K562 (cell line): ENCODE results near the gene TBX6. TPM values are rescaled to one million over a fixed set of nuclear protein-coding genes. Genes with fewer than 3 reads are reported as not detected.

Experiments
- DNMT1 ChIP-seq: fragments of 450-650 bp; IDR thresholded peaks from 2 replicates; pipeline ENCODE4 v1.6.1; 2016; ENCODE audit warnings: antibody characterized with exemption, mild to moderate bottlenecking
- E2F3 ChIP-seq: fragments of 250-450 bp; sonication (Bioruptor Pico); IDR thresholded peaks from 2 replicates; pipeline ENCODE4 v1.4.0; 2020; ENCODE audit warnings: mild to moderate bottlenecking
- FOXA3 ChIP-seq, 2 experiments: fragments of 450-650 bp in 1 of 2; sonication (generic) in 1 of 2; formaldehyde crosslinking; IDR thresholded peaks in 1 of 2; conservative IDR thresholded peaks in 1 of 2; 2 replicates each; pipeline versions ENCODE4 v1.4.0 to v1.8.0; 2020 to 2022; ENCODE audit warnings: mild to moderate bottlenecking in 2 of 2, missing genetic modification reagents in 1 of 2
- HNRNPK ChIP-seq: fragments of 200-400 bp; formaldehyde crosslinking; IDR thresholded peaks from one replicate; pipeline ENCODE4 v1.6.1; 2018; ENCODE audit warnings: mild to moderate bottlenecking, low read depth, low read length; ENCODE audit not compliant: poor library complexity, severe bottlenecking
- NR2C2 ChIP-seq, 2 experiments: fragments of 200-800 bp in 1 of 2; sonication (Bioruptor generic) in 1 of 2; sonication (generic) in 1 of 2; formaldehyde crosslinking in 1 of 2; IDR thresholded peaks; 2 replicates each; pipeline versions ENCODE4 v1.6.1 to v1.8.0; 2016 to 2022; ENCODE audit warnings: mild to moderate bottlenecking in 1 of 2, missing compliant biosample characterization in 1 of 2, missing genetic modification characterization in 1 of 2, missing genetic modification reagents in 1 of 2
- NR3C1 ChIP-seq: sonication (generic); formaldehyde crosslinking; IDR thresholded peaks from 2 replicates; pipeline ENCODE4 v1.8.1; 2022; ENCODE audit warnings: missing genetic modification reagents
- TEAD1 ChIP-seq, 2 experiments: fragments of 450-650 bp in 1 of 2; sonication (generic) in 1 of 2; formaldehyde crosslinking; IDR thresholded peaks; 2 replicates each; pipeline versions ENCODE4 v1.4.0 to v1.8.0; 2020 to 2022; ENCODE audit warnings: mild to moderate bottlenecking in 2 of 2, missing genetic modification reagents in 1 of 2
- XRCC3 ChIP-seq: fragments of 450-650 bp; IDR thresholded peaks from 2 replicates; pipeline ENCODE4 v1.6.1; 2017; ENCODE audit warnings: mild to moderate bottlenecking, moderate library complexity
- ZFPM2 ChIP-seq: fragments of 250-450 bp; sonication (Bioruptor Pico); IDR thresholded peaks from 2 replicates; pipeline ENCODE4 v1.5.1; 2022; ENCODE audit warnings: mild to moderate bottlenecking
- ZNF274 ChIP-seq: IDR thresholded peaks from 2 replicates; pipeline ENCODE4 v1.6.1; 2011; ENCODE audit warnings: low read depth, mild to moderate bottlenecking, low read length, moderate library complexity, borderline replicate concordance
- ZNF41 ChIP-seq: fragments of 250-450 bp; sonication (Bioruptor Pico); conservative IDR thresholded peaks from 2 replicates; pipeline ENCODE4 v1.4.0; 2020; ENCODE audit warnings: mild to moderate bottlenecking
- ZNF445 ChIP-seq: fragments of 250-450 bp; sonication (Bioruptor Pico); IDR thresholded peaks from 2 replicates; pipeline ENCODE4 v1.4.0; 2020; ENCODE audit warnings: low read depth, mild to moderate bottlenecking, moderate library complexity
- ZNF561 ChIP-seq: fragments of 450-650 bp; formaldehyde crosslinking; conservative IDR thresholded peaks from 2 replicates; pipeline ENCODE4 v1.4.0; 2020; ENCODE audit warnings: mild to moderate bottlenecking, moderate library complexity
- ZNF696 ChIP-seq: fragments of 250-450 bp; sonication (Bioruptor Pico); conservative IDR thresholded peaks from 2 replicates; pipeline ENCODE4 v1.4.0; 2020; ENCODE audit warnings: mild to moderate bottlenecking, moderate library complexity
- polyA plus RNA-seq, 8 experiments: library from polyadenylated mRNA; depleted of rRNA in 4 of 8; stranded (reverse) in 5 of 8; unstranded in 3 of 8; fragments of >200 nt; fragmentation: Nextera tagmentation in 2 of 8; fragmentation: Illumina TruSeq in 1 of 8; extraction: Ambion mirVana in 2 of 8; extraction: Trizol in 1 of 8; gene quantifications; 2 replicates each; pipeline versions ENCODE4 v1.2.1 to v1.2.3, GENCODE V29; 2011 to 2014; ENCODE audit warnings: inconsistent platforms in 1 of 8, missing spikeins in 1 of 8
- total RNA-seq, 7 experiments: library from RNA; depleted of rRNA in 6 of 7; stranded (reverse); fragments of >200 nt in 6 of 7; fragmentation: Illumina TruSeq in 2 of 7; extraction: Trizol in 2 of 7; gene quantifications; 2 replicates each; pipeline versions ENCODE4 v1.2.1 to v1.2.3, GENCODE V29; 2011 to 2021; ENCODE audit warnings: low replicate concordance in 1 of 7
- TF ChIP-seq, protein P1 (sequence below): fragments of 450-650 bp; IDR thresholded peaks from 2 replicates; pipeline ENCODE4 v1.6.1; 2017; ENCODE audit warnings: antibody characterized with exemption, mild to moderate bottlenecking
- TF ChIP-seq, protein P2 (sequence below): fragments of 250-450 bp; sonication (Bioruptor Pico); IDR thresholded peaks from 2 replicates; pipeline ENCODE4 v1.9.0; 2021; ENCODE audit warnings: mild to moderate bottlenecking, inconsistent platforms
- TF ChIP-seq, protein P3 (sequence below), 3 experiments: fragments of 200-800 bp in 1 of 3; sonication (Bioruptor generic) in 1 of 3; sonication (generic) in 1 of 3; formaldehyde crosslinking in 1 of 3; IDR thresholded peaks; 2 replicates each; pipeline versions ENCODE4 v1.6.1 to v1.8.0; 2016 to 2022; ENCODE audit warnings: mild to moderate bottlenecking in 2 of 3, missing compliant biosample characterization in 2 of 3, missing genetic modification characterization in 2 of 3, missing genetic modification reagents in 1 of 3

TBX6 gene
- total and polyA plus RNA-seq, 9 of the 15 experiments (the other 6 are each of a cell fraction or from before 2014, with no cell fraction given): 0.07 to 0.58 (median 0.11) TPM; not detected in 2

DNA sequence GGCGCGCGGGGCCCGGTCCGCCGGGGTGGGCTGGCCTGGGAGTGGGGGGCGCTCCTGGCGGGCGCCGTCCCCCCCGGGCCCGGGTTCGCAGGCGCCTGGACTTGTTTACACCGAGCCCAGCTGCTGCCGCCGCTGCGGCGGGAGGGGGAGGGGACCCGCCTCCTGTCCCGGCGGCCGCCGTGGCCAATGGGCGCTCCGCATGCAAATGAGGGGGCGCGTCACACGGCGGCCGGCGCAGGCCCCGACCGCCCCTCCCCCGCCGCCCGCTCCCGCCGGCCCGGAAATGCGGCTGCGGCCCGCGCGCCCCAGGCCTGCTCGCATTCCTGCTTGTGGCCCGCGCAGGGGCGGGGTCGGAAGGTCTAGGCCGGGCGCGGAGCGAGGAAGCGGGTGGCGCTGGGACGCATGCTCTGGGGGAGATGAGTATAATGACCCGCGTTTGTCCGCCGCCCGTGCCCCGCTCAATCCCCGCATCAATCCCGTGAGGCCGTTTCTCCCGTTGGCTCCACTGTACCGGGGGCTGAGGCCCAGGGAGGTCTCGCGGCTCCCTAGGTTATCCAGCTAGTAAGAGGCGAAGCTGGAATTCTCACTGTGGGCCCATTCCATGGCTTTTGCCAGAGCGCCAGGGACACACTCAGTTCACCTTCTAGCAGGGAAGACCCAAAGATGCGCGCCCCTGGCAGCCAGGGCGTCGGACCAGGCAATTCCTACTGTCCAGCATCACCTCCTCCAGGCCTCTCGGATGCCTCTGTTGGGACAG lies 4.6 kb upstream of the TBX6 start, which contains the start of gene YPEL3 (continued):
- TF ChIP-seq, protein P1, sequence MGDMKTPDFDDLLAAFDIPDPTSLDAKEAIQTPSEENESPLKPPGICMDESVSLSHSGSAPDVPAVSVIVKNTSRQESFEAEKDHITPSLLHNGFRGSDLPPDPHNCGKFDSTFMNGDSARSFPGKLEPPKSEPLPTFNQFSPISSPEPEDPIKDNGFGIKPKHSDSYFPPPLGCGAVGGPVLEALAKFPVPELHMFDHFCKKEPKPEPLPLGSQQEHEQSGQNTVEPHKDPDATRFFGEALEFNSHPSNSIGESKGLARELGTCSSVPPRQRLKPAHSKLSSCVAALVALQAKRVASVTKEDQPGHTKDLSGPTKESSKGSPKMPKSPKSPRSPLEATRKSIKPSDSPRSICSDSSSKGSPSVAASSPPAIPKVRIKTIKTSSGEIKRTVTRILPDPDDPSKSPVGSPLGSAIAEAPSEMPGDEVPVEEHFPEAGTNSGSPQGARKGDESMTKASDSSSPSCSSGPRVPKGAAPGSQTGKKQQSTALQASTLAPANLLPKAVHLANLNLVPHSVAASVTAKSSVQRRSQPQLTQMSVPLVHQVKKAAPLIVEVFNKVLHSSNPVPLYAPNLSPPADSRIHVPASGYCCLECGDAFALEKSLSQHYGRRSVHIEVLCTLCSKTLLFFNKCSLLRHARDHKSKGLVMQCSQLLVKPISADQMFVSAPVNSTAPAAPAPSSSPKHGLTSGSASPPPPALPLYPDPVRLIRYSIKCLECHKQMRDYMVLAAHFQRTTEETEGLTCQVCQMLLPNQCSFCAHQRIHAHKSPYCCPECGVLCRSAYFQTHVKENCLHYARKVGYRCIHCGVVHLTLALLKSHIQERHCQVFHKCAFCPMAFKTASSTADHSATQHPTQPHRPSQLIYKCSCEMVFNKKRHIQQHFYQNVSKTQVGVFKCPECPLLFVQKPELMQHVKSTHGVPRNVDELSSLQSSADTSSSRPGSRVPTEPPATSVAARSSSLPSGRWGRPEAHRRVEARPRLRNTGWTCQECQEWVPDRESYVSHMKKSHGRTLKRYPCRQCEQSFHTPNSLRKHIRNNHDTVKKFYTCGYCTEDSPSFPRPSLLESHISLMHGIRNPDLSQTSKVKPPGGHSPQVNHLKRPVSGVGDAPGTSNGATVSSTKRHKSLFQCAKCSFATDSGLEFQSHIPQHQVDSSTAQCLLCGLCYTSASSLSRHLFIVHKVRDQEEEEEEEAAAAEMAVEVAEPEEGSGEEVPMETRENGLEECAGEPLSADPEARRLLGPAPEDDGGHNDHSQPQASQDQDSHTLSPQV: 0 out of 2 replicates have a peak, but pooled peaks have one; percentile 52
- TF ChIP-seq ZNF696 (CRISPR knock-in tag): no peak
- TF ChIP-seq, protein P2, sequence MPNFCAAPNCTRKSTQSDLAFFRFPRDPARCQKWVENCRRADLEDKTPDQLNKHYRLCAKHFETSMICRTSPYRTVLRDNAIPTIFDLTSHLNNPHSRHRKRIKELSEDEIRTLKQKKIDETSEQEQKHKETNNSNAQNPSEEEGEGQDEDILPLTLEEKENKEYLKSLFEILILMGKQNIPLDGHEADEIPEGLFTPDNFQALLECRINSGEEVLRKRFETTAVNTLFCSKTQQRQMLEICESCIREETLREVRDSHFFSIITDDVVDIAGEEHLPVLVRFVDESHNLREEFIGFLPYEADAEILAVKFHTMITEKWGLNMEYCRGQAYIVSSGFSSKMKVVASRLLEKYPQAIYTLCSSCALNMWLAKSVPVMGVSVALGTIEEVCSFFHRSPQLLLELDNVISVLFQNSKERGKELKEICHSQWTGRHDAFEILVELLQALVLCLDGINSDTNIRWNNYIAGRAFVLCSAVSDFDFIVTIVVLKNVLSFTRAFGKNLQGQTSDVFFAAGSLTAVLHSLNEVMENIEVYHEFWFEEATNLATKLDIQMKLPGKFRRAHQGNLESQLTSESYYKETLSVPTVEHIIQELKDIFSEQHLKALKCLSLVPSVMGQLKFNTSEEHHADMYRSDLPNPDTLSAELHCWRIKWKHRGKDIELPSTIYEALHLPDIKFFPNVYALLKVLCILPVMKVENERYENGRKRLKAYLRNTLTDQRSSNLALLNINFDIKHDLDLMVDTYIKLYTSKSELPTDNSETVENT: 0 out of 2 replicates have a peak, but pooled peaks have one; percentile 16
- TF ChIP-seq FOXA3 (CRISPR knock-in tag; conservative IDR thresholded peaks at IDR 0.05 in 1 of 2, IDR thresholded peaks at IDR 0.05 in 1 of 2): peak in 1 of 2 experiments; percentile 31; a peak in 3 of 4 replicates
- no peak for TF ChIP-seq XRCC3
- no peak for TF ChIP-seq ZNF274
- TF ChIP-seq HNRNPK: peak; percentile 90
- TF ChIP-seq, protein P3, sequence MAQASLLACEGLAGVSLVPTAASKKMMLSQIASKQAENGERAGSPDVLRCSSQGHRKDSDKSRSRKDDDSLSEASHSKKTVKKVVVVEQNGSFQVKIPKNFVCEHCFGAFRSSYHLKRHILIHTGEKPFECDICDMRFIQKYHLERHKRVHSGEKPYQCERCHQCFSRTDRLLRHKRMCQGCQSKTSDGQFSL (CRISPR knock-in tag; IDR thresholded peaks at IDR 0.05): no peak
- TF ChIP-seq, protein P3 (tag; IDR thresholded peaks at IDR 0.05): no peak
- no peak for TF ChIP-seq NR2C2 (CRISPR knock-in tag; IDR thresholded peaks at IDR 0.05)
- TF ChIP-seq NR2C2 (tag; IDR thresholded peaks at IDR 0.05): peak; percentile 40; the same call in 1 of the 2 replicates
- TF ChIP-seq DNMT1: no peak
- TF ChIP-seq ZNF561 (CRISPR knock-in tag): no peak
- TF ChIP-seq ZNF41 (CRISPR knock-in tag): 0 out of 2 replicates have a peak, but pooled peaks have one; percentile 41
- no peak for TF ChIP-seq E2F3
- TF ChIP-seq NR3C1 (CRISPR knock-in tag): no peak
- TF ChIP-seq TEAD1 (CRISPR knock-in tag; IDR thresholded peaks at IDR 0.05): peak; percentile 33 to 97; a peak in 3 of 4 replicates
- TF ChIP-seq ZFPM2: no peak
- no peak for TF ChIP-seq ZNF445 (CRISPR knock-in tag)
